ENCODE data around the gene BRME1.

The BRME1 gene

GRCh38 chr19:13844130-13844631 is 61.7 kb downstream of the BRME1 start:
- DNase-seq: no peak

- DNase-seq: no peak
Measured at GRCh38 chr19:13843104-13843921, 62.6 kb downstream of the BRME1 start.

GRCh38 chr19:13842291-13843103 is 63.4 kb downstream of the BRME1 start:
- peak; percentile 72 to 88 for DNase-seq

- no peak for DNase-seq
Measured at GRCh38 chr19:13841962-13842290, 64.0 kb downstream of the BRME1 start.

- peak; percentile 51 to 63 for DNase-seq
Measured at GRCh38 chr19:13841086-13841961, 64.6 kb downstream of the BRME1 start.

- DNase-seq: peak; percentile 69 to 73
Measured at GRCh38 chr19:13840305-13841085, 65.4 kb downstream of the BRME1 start.

GRCh38 chr19:13839938-13840304 is 66.0 kb downstream of the BRME1 start:
- DNase-seq: no peak

GRCh38 chr19:13839130-13839937 is 66.6 kb downstream of the BRME1 start:
- peak; percentile 91 to 93 for DNase-seq

- no peak for DNase-seq
Measured at GRCh38 chr19:13838435-13839129, 67.3 kb downstream of the BRME1 start.

- DNase-seq: peak; percentile 74 to 84
Measured at GRCh38 chr19:13835791-13836723, 69.9 kb downstream of the BRME1 start.

- DNase-seq: no peak
Measured at GRCh38 chr19:13834244-13835069, 71.5 kb downstream of the BRME1 start.

GRCh38 chr19:13833330-13834243 is 72.3 kb downstream of the BRME1 start:
- DNase-seq: peak; percentile 82
